Forelimb muscle (tissue), 1 donor: ENCODE measurements around the gene MAPK7. TPM values are rescaled to one million over a fixed set of nuclear protein-coding genes. Genes with fewer than 3 reads are reported as not detected.

Source experiments
- DNase-seq: peaks from one replicate; pipeline ENCODE4 v3.0.0-alpha.2; 2013; ENCODE audit warnings: low read depth
- polyA plus RNA-seq: library from polyadenylated mRNA; unstranded; fragments of 120-200 nt; gene quantifications from one replicate; pipeline ENCODE4 v1.2.1, GENCODE V29; 2013; ENCODE audit not compliant: insufficient read length

The MAPK7 gene
- polyA plus RNA-seq, 1 donor: 22.4 TPM

- DNase-seq: no peak
These were observed 37.8 kb downstream of the MAPK7 start for GRCh38 chr17:19415806-19416775.

GRCh38 chr17:19417611-19418010 is 39.3 kb downstream of the MAPK7 start:
- DNase-seq: no peak

- no peak for DNase-seq
These were observed 40.1 kb downstream of the MAPK7 start for GRCh38 chr17:19418251-19418992.

GRCh38 chr17:19421219-19421618 is 42.9 kb downstream of the MAPK7 start:
- DNase-seq: no peak

- DNase-seq: no peak
These were observed 43.6 kb downstream of the MAPK7 start for GRCh38 chr17:19421926-19422325.

GRCh38 chr17:19424934-19425868 is 46.9 kb downstream of the MAPK7 start:
- DNase-seq: no peak

GRCh38 chr17:19426631-19427030 is 48.3 kb downstream of the MAPK7 start:
- no peak for DNase-seq

GRCh38 chr17:19431691-19432090 is 53.4 kb downstream of the MAPK7 start:
- DNase-seq: no peak

Other genes with a start within 250 kb of the MAPK7 start
- 21.6 TPM for gene EPN2, start 141.1 kb upstream of the MAPK7 start, polyA plus RNA-seq
- 6.3 TPM for gene B9D1, start 15.8 kb upstream of the MAPK7 start, polyA plus RNA-seq
- 248 TPM for gene MFAP4, start 8.7 kb downstream of the MAPK7 start, polyA plus RNA-seq
- 3.5 TPM for gene RNF112, start 32.7 kb downstream of the MAPK7 start, polyA plus RNA-seq
- 1.8 TPM for gene SLC47A1, start 155.4 kb downstream of the MAPK7 start, polyA plus RNA-seq